Ascending aorta (tissue), 2 donors: ENCODE results near the gene QKI. TPM values are rescaled to one million over a fixed set of nuclear protein-coding genes. Genes with fewer than 3 reads are reported as not detected.
A peak's percentile ranks its signal among the peaks of the same experiment; 100 is the strongest.

Experiments
- DNase-seq, 2 donors: peaks; one replicate each; pipeline ENCODE4 v3.0.0-alpha.2; 2019; ENCODE audit warnings: low spot score in 2 of 2
- H3K27ac ChIP-seq, 2 donors: fragments of 200-600 bp; sonication (generic); one replicate each; pipeline ENCODE4 v1.5.1; 2016 to 2017; ENCODE audit warnings: mild to moderate bottlenecking in 1 of 2
- H3K27me3 ChIP-seq: fragments of 200-600 bp; sonication (generic); one replicate; pipeline ENCODE4 v1.5.1; 2017
- H3K36me3 ChIP-seq, 2 donors: fragments of 200-600 bp; sonication (generic); one replicate each; pipeline ENCODE4 v1.5.1; 2016
- H3K4me1 ChIP-seq, 2 donors: fragments of 200-600 bp; sonication (generic); one replicate each; pipeline ENCODE4 v1.5.1; 2016 to 2017; ENCODE audit warnings: mild to moderate bottlenecking in 1 of 2
- H3K4me3 ChIP-seq, 2 donors: fragments of 200-600 bp; sonication (generic); one replicate each; pipeline ENCODE4 v1.5.1; 2016 to 2017; ENCODE audit warnings: mild to moderate bottlenecking in 1 of 2
- H3K9me3 ChIP-seq, 2 donors: fragments of 200-600 bp; sonication (generic); one replicate each; pipeline ENCODE4 v1.5.1; 2016
- CTCF ChIP-seq, 3 experiments: fragments of 200-600 bp in 2 of 3; fragments of 450-650 bp in 1 of 3; sonication (generic) in 2 of 3; IDR thresholded peaks; one replicate each; pipeline ENCODE4 v1.5.1; 2016 to 2019; ENCODE audit warnings: antibody characterized with exemption in 3 of 3, mild to moderate bottlenecking in 1 of 3, moderate library complexity in 1 of 3
- intact Hi-C: fragments of 100-400 bp; cut with DNase I; formaldehyde crosslinking; loops from one replicate; pipeline ENCODE4 v1.15.1; 2023
- total RNA-seq: library from RNA; depleted of rRNA; stranded (reverse); fragments of >200 nt; gene quantifications from one replicate; pipeline ENCODE4 v1.1.0, GENCODE V29; 2016

QKI gene
- total RNA-seq = 91.0 TPM

GRCh38 chr6:163414117-163414945 lies at the start of gene QKI:
Gene QKI (plus strand): TSS chr6:163414718. CDS start chr6:163415194, 476 bp downstream.
- intact Hi-C loops = loop anchor here (5.0 to 10.0 kb wide), 2 partner anchors 57 to 690 kb away; partner anchors contain the start of genes PACRG and PRKN

GRCh38 chr6:163366288-163366687 lies 48.2 kb upstream of the QKI start:
- Histone ChIP-seq H3K27ac (no peak overlapping the region), H3K4me1 (no peaks in the 10 kb centered on the region), H3K4me3 (no peak overlapping the region), H3K27me3 (no peaks in the 10 kb centered on the region), H3K36me3 (no peaks in the 10 kb centered on the region), H3K9me3 (no peaks in the 10 kb centered on the region)
- no peak for TF ChIP-seq CTCF (IDR thresholded peaks at IDR 0.05)
- no peak for DNase-seq
- intact Hi-C loops = no loop called here

More at GRCh38 chr6:163414117-163414945, at the start of gene QKI:
- Histone ChIP-seq H3K27ac (peak within 1 kb of the TSS; percentile 98 to 100), H3K9me3 (no peaks in the 10 kb centered on the region), H3K36me3 (no peaks in the 10 kb centered on the region), H3K27me3 (no peaks in the 10 kb centered on the region), H3K4me3 (peak within 1 kb of the TSS; percentile 98 to 100), H3K4me1 (peaks cover 0 to 4% of the 10 kb centered on the region in 2 donors)
- DNase-seq = peak in 1 of 2 donors; percentile 85
- no peak for TF ChIP-seq CTCF (IDR thresholded peaks at IDR 0.05)

GRCh38 chr6:163367497-163368183 lies 46.9 kb upstream of the QKI start:
- no peak for TF ChIP-seq CTCF (IDR thresholded peaks at IDR 0.05)
- Histone ChIP-seq H3K27ac (no peak overlapping the region), H3K9me3 (no peaks in the 10 kb centered on the region), H3K4me3 (no peak overlapping the region), H3K27me3 (no peaks in the 10 kb centered on the region), H3K4me1 (no peaks in the 10 kb centered on the region), H3K36me3 (no peaks in the 10 kb centered on the region)
- intact Hi-C loops = no loop called here
- DNase-seq = no peak

GRCh38 chr6:163369141-163369540 lies 45.4 kb upstream of the QKI start:
- intact Hi-C loops = no loop called here
- no peaks in the 10 kb centered on the region for H3K36me3 ChIP-seq
- no peak overlapping the region for H3K27ac ChIP-seq
- H3K9me3 ChIP-seq = no peaks in the 10 kb centered on the region
- H3K27me3 ChIP-seq = no peaks in the 10 kb centered on the region
- no peaks in the 10 kb centered on the region for H3K4me1 ChIP-seq
- no peak for DNase-seq
- no peak for TF ChIP-seq CTCF (IDR thresholded peaks at IDR 0.05)
- H3K4me3 ChIP-seq = no peak overlapping the region

GRCh38 chr6:163369628-163370365 lies 44.7 kb upstream of the QKI start:
- DNase-seq = no peak
- intact Hi-C loops = no loop called here
- no peak overlapping the region for H3K4me3 ChIP-seq
- H3K27me3 ChIP-seq = no peaks in the 10 kb centered on the region
- H3K27ac ChIP-seq = no peak overlapping the region
- no peaks in the 10 kb centered on the region for H3K36me3 ChIP-seq
- TF ChIP-seq CTCF (IDR thresholded peaks at IDR 0.05) = no peak
- H3K9me3 ChIP-seq = no peaks in the 10 kb centered on the region
- no peaks in the 10 kb centered on the region for H3K4me1 ChIP-seq
